GF-D8 (cell line): ENCODE data around the gene FOXP4.

ENCODE experiments used
- DNase-seq: peaks from one replicate; lab custom pipeline; 2025; lab: John Stamatoyannopoulos, UW

Gene FOXP4

DNA sequence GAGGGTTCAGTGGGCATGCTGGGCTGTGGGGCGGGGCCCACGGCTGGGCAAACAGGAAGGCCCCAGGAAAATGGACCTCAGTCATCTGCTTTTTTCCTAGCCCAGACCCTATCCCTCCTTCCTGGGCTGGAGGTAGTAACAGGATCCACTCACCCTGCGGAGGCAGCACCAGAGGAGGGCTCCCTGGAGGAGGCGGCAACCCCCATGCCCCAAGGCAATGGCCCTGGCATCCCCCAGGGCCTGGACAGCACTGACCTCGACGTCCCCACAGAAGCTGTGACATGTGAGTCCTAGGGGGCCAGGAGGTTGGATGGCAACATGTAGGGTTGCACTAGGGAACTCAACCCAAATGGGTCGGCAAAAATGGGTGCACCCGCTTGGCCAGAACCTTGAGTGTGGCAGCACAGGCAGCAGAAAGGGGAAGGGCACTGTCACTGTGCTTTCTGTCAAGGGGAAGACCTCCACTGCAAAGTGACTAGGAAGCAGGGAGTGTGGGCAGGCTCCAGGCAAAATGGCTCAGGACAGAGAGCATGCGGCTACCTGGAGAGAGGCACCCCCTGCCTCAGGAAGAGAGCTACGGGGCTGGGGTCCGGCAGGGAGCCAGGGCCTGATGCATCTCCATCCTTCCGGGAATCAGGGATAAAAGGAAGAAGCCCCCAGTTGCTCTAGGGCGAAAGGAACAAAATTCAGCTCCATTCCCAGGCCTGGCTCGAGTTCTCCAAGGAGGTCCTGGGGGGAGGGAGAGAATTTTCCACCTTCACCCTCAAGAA is 100.0 kb downstream of the FOXP4 start:
- no peak for DNase-seq

DNA sequence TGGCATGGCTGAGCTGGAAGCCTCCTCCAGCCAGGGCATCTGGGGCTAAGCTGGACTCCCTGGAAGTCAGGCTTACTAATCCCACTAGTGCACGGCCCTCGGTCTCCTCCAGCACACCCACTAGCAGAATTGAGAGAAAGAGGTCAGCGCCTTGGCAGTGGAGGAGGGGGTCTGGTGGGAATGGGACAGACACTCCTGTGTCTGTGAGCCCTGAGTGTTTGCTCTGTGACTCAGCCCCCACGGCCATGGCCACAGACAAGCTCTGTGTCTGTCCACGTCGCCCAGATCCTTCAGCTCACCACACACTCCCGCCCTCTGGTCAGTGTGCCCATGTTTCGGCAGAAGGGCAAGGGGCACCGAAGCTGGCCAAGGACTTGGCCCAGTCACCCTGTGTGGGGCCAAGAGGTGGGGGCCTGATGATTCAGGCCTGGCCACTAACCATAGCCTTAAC is 100.9 kb downstream of the FOXP4 start:
- DNase-seq = no peak

- no peak for DNase-seq
These were observed 101.9 kb downstream of the FOXP4 start for GRCh38 chr6:41648070-41648585.

DNA sequence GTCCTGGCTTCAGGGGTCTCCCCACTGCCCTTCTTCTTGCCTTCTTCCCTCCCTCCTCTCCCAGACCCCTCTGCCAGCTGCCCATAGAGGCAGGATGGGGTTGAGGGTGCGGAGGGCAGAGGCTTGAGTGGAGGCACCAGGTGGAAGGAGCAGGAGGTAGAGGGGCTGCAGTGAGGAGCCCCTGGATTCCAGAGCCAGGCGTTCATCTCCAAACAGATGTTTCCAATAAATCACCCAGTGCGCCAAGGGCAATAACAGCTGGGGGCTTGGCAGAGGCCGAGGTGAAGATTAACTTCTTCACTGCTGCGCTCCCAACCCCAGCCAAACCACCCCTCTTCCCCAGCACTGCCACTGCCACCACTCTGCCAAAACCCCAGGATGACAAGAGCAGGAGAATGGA is 102.7 kb downstream of the FOXP4 start:
- DNase-seq = no peak

GRCh38 chr6:41649596-41649995 is 103.4 kb downstream of the FOXP4 start:
- DNase-seq = no peak

DNA sequence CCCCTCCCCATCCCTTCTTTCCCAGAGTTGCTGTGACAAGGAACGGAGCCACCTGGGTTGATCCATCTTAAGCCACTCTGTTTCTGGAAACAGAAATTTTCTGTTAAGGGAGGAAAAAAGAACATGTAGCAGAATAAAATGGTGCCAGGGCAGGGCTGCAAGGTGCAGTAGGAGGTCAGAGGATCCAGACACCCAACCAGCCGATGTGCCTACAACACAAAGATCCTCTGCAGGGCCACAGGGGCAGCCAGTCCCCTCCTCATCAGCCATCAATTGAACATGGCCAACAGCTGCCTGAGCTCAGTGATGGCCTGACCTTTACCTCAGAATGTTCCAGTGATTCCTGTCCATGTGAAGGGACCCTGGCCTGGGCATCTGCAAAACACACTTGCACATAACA is 103.9 kb downstream of the FOXP4 start:
- no peak for DNase-seq

GRCh38 chr6:41651246-41651961 is 105.2 kb downstream of the FOXP4 start:
- no peak for DNase-seq
